DND-41 (cell line): Measurements from ENCODE around the gene YPEL1.

ENCODE experiments used
- ATAC-seq: fragments of 200-7000 bp; cut with Tn5 transposase; 3 replicates; pipeline ENCODE4 v1.9.1; 2021; ENCODE audit warnings: low read depth; ENCODE audit not compliant: insufficient read depth
- DNase-seq: peaks from one replicate; pipeline ENCODE4 v3.0.0-alpha.2; 2020
- H2AFZ ChIP-seq: 2 replicates; pipeline ENCODE4 v1.6.0; 2012; ENCODE audit warnings: low read depth, low read length
- H3K27ac ChIP-seq: 2 replicates; pipeline ENCODE4 v1.5.1; 2012; ENCODE audit warnings: low read length, inconsistent platforms
- H3K27me3 ChIP-seq: fragments of 200-600 bp; sonication (generic); 2 replicates; pipeline ENCODE4 v1.6.0; 2012; ENCODE audit warnings: low read length, mild to moderate bottlenecking, inconsistent platforms; ENCODE audit not compliant: insufficient read depth, poor library complexity
- H3K36me3 ChIP-seq: 2 replicates; pipeline ENCODE4 v1.5.1; 2012; ENCODE audit warnings: low read length, inconsistent platforms; ENCODE audit not compliant: insufficient read depth
- H3K4me1 ChIP-seq: 2 replicates; pipeline ENCODE4 v1.5.1; 2012; ENCODE audit warnings: mild to moderate bottlenecking, low read length; ENCODE audit not compliant: insufficient read depth
- H3K4me2 ChIP-seq: 2 replicates; pipeline ENCODE4 v1.6.0; 2012; ENCODE audit warnings: mild to moderate bottlenecking, moderate library complexity, low read length, inconsistent platforms; ENCODE audit not compliant: insufficient read depth
- H3K4me3 ChIP-seq, 2 experiments: fragments of 200-600 bp in 1 of 2; shearing (Covaris generic) in 1 of 2; 2 replicates each; pipeline ENCODE4 v1.5.1; 2012 to 2016; ENCODE audit warnings: inconsistent platforms in 2 of 2, low read length in 2 of 2, mild to moderate bottlenecking in 2 of 2, low read depth in 1 of 2, moderate library complexity in 1 of 2
- H3K79me2 ChIP-seq: 2 replicates; pipeline ENCODE4 v1.6.0; 2012; ENCODE audit warnings: low read length, inconsistent platforms; ENCODE audit not compliant: insufficient read depth
- H3K9ac ChIP-seq: 2 replicates; pipeline ENCODE4 v1.6.0; 2012; ENCODE audit warnings: low read depth, mild to moderate bottlenecking, inconsistent platforms, low read length, moderate library complexity
- H3K9me3 ChIP-seq: 2 replicates; pipeline ENCODE4 v1.5.1; 2012; ENCODE audit warnings: low read length, moderate library complexity, mild to moderate bottlenecking, inconsistent platforms; ENCODE audit not compliant: insufficient read depth, severe bottlenecking
- H4K20me1 ChIP-seq: 2 replicates; pipeline ENCODE4 v1.6.0; 2012; ENCODE audit warnings: low read length; ENCODE audit not compliant: insufficient read depth
- CTCF ChIP-seq: IDR thresholded peaks from 2 replicates; pipeline ENCODE4 v1.5.1; 2012; ENCODE audit warnings: borderline replicate concordance, low read length, moderate library complexity, mild to moderate bottlenecking; ENCODE audit not compliant: poor library complexity, severe bottlenecking; ENCODE audit errors: extremely low read depth
- EZH2 ChIP-seq: IDR thresholded peaks from 3 replicates; pipeline ENCODE4 v1.6.1; 2012; ENCODE audit warnings: borderline replicate concordance, low read depth, mild to moderate bottlenecking, moderate library complexity, low read length, inconsistent platforms; ENCODE audit not compliant: severe bottlenecking

The YPEL1 gene

DNA sequence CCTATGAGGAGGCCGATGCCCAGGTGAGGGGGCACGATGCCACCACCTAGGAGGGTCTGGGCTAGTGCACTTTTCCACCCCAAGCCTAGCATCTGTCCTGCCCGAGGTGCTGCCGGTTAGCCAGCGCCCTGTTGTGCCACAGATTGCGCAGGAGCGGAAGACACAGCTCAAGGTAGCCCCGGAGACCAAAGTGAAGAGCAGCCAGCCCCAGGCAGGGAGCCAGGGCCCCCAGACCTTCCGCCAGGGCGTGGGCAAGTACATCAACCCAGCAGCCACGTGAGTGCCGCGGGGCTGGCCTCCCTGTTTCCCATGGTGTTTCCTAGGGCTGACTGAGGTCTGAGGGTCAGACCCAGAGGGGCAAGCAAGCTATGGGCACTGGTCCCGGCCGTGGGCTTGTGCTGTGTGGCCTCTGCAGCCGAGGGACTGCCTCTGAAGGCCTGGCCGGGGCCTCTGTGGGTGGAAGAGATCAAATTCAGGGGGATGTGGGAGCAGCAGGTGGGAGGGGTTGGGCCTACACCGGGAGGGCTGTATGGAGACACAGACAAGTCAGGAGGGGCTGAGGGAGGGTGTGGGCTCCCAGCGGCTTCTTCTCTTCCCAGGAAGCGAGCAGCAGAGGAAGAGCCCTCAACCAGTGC lies 40.7 kb downstream of the YPEL1 start:
- no peak overlapping the region for H3K4me3 ChIP-seq
- H3K36me3 ChIP-seq = peaks cover 79% of the 10 kb centered on the region

DNA sequence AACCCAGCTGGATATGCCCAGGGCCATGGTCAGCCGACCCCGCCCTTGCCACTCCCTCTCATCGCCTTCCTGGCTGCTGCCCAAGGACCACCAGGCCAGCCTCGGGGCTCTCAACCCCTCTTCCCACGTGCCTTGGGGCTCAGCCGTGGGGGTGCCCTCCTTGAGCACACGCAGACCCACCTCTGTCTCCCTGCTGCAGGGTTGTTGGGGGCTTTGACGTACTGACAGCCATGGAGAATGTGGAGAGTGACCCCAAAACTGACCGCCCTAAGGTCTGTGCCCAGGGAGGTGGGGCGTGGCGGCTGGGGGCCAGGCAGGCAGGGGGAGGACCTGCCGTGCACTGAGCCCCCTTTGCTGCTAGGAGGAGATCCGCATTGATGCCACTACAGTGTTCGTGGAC lies 41.2 kb downstream of the YPEL1 start:
- H3K79me2 ChIP-seq = no peaks in the 10 kb centered on the region

More for the DNA sequence above, 40.7 kb downstream of the YPEL1 start:
- Histone ChIP-seq H3K4me1 (no peaks in the 10 kb centered on the region), H2AFZ (no peak overlapping the region), H3K79me2 (no peaks in the 10 kb centered on the region), H3K4me2 (no peak overlapping the region), H3K9me3 (no peaks in the 10 kb centered on the region), H4K20me1 (peaks cover 10% of the 10 kb centered on the region), H3K9ac (no peak overlapping the region), H3K27ac (no peak overlapping the region), H3K27me3 (no peaks in the 10 kb centered on the region)
- ATAC-seq (no peak), DNase-seq (no peak)
- no peak for TF ChIP-seq EZH2
- TF ChIP-seq CTCF = no peak

DNA sequence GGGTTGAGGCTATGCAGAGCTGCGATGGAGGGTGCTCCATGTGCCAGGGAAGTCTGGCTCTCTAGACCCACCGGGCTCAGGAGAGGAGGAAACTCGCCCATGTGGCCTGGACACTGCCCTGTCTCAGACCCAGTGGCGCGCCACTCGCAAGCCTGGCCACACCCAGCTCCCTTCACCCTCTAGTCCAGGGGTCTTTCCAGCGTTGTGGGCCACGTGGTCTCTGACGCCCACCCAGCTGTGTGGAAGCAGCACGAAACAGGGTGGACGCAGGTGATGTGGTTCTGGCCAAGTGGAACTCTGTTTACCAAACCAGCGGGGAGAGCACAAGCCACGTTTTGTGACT lies 41.6 kb downstream of the YPEL1 start:
- no peaks in the 10 kb centered on the region for H3K4me1 ChIP-seq
- no peak overlapping the region for H2AFZ ChIP-seq
- no peaks in the 10 kb centered on the region for H3K27me3 ChIP-seq
- H3K27ac ChIP-seq = no peak overlapping the region
- ATAC-seq (no peak), DNase-seq (no peak)
- TF ChIP-seq EZH2 (no peak), CTCF (no peak)
- H4K20me1 ChIP-seq = peaks cover 9% of the 10 kb centered on the region
- H3K9ac ChIP-seq = no peak overlapping the region
- H3K4me3 ChIP-seq = no peak overlapping the region
- H3K79me2 ChIP-seq = no peaks in the 10 kb centered on the region
- H3K9me3 ChIP-seq = no peaks in the 10 kb centered on the region
- H3K4me2 ChIP-seq = no peak overlapping the region
- H3K36me3 ChIP-seq = peaks cover 76% of the 10 kb centered on the region

More for the DNA sequence above, 41.2 kb downstream of the YPEL1 start:
- Histone ChIP-seq H2AFZ (no peak overlapping the region), H3K36me3 (peaks cover 79% of the 10 kb centered on the region), H3K9ac (no peak overlapping the region), H3K9me3 (no peaks in the 10 kb centered on the region), H3K4me1 (no peaks in the 10 kb centered on the region), H3K4me2 (no peak overlapping the region), H3K4me3 (no peak overlapping the region), H4K20me1 (peaks cover 10% of the 10 kb centered on the region), H3K27me3 (no peaks in the 10 kb centered on the region), H3K27ac (no peak overlapping the region)
- DNase-seq (no peak), ATAC-seq (no peak)
- TF ChIP-seq EZH2 = no peak
- no peak for TF ChIP-seq CTCF
